ENCODE results near the gene PRPF6. TPM values are rescaled to one million over a fixed set of nuclear protein-coding genes. Genes with fewer than 3 reads are reported as not detected.
A peak's percentile ranks its signal among the peaks of the same experiment; 100 is the strongest.

The PRPF6 gene
- total and polyA plus RNA-seq, 2 donors from 2014 or later: 51.3 to 73.3 TPM

DNA sequence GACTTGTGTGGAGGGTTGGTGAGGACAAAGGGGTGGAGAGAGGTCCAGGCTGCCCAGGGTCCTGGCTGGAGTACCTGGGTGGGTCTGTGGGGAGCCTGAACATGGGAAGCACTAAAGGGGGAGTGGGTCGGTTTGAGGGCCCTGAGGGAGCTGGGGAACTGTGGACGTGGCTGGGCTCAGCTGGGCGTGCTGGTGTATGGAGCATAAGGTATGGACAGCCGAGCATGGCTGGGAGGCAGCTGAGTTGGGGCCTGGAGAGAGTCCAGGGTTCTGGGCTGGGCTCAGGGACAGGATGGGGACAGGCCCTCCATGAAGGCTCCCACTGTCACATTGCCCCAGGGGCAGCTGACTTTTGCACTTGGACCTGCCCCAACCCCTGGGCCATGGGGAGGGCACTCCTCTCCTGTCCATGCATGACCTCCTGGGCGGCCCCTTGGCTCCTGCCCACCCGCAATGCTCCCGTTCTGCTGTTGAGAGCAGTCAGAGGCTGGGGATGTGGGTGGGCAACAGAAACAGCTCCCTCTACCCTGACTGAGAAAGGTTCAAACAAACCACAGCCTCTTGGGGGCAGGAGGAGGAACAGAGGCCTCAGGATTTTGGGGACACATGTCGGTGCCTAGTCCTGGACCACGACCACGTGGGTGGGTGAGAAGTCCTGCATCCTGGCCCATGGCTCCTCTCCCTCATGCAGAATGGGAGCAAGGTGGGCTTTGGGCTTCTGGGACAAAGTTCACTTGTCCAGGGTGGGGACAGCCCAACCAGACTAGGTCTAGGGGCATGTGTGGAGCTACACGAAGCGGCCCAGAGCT is 59.5 kb downstream of the PRPF6 start:
- H3K4me1 ChIP-seq (ENCODE audit: control insufficient read depth in 2 of 3, insufficient read depth in 2 of 3, low read depth in 1 of 3, low read length in 3 of 3): peaks cover 0 to 14% (median 0%) of the 10 kb centered on the region in 3 donors
- FAIRE-seq: no peak
- intact Hi-C loops (cut with DNase I): no loop called here

DNA sequence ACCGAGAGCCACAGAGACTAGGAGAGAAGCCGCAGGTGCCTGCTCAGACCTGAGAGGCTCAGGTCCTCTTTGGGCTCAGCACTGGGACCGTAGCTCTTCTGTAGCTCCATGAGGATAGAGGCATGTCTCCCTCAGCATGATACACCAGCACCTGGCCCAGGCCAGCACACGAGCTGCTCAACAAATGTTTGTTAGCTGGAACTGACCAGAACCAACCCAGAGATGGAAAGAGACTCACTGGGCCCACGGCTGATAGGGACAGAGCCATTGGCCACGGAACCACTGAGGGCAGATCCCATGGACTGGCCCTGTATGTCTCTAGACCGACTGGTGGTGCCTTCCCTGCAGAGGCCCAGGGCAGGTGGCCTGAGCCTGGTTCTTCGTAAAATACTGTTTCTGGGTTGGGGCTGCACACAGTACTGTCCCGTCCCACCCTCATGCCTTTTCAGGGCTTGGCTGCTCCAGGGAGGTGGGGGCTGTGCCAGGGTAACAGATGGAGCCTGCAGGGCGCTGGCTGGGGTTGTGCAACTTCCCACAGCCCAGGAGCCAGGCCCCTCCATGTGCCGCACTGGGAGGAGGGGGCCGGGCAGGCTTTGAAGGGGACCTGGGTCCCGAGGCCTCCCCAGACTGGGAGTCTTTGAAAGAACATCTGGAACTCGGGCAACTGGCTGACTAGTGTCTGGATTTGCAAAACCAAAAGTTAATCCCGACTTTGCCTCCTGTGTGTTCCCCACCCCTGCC is 60.3 kb downstream of the PRPF6 start:
- TF ChIP-seq, protein P1, sequence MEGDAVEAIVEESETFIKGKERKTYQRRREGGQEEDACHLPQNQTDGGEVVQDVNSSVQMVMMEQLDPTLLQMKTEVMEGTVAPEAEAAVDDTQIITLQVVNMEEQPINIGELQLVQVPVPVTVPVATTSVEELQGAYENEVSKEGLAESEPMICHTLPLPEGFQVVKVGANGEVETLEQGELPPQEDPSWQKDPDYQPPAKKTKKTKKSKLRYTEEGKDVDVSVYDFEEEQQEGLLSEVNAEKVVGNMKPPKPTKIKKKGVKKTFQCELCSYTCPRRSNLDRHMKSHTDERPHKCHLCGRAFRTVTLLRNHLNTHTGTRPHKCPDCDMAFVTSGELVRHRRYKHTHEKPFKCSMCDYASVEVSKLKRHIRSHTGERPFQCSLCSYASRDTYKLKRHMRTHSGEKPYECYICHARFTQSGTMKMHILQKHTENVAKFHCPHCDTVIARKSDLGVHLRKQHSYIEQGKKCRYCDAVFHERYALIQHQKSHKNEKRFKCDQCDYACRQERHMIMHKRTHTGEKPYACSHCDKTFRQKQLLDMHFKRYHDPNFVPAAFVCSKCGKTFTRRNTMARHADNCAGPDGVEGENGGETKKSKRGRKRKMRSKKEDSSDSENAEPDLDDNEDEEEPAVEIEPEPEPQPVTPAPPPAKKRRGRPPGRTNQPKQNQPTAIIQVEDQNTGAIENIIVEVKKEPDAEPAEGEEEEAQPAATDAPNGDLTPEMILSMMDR (IDR thresholded peaks at IDR 0.05; ENCODE audit: borderline replicate concordance, extremely low read depth, insufficient read depth): no peak
- peaks cover 0 to 14% (median 0%) of the 10 kb centered on the region in 3 donors for H3K4me1 ChIP-seq (ENCODE audit: control insufficient read depth in 2 of 3, insufficient read depth in 2 of 3, low read depth in 1 of 3, low read length in 3 of 3)
- H3K9ac ChIP-seq (ENCODE audit: low read length in 3 of 3): no peak overlapping the region
- H3K36me3 ChIP-seq (ENCODE audit: control insufficient read depth in 2 of 3, insufficient read depth in 3 of 3, low read length in 3 of 3): no peaks in the 10 kb centered on the region
- intact Hi-C loops (cut with DNase I): no loop called here
- peaks cover 4% of the 10 kb centered on the region for H3K27me3 ChIP-seq (ENCODE audit: control insufficient read depth, insufficient read depth, low read length)
- FAIRE-seq: no peak
- H3K27ac ChIP-seq (ENCODE audit: low read depth in 2 of 2, low read length in 2 of 2): peak overlapping the region in 1 of 2 donors; percentile 16
- DNase-seq: no peak
- no peaks in the 10 kb centered on the region for H3K9me3 ChIP-seq (ENCODE audit: control insufficient read depth in 2 of 3, insufficient read depth in 1 of 3, low read length in 3 of 3)
- H3K4me3 ChIP-seq (ENCODE audit: low read length in 3 of 3): no peak overlapping the region

More for the DNA sequence above, 59.5 kb downstream of the PRPF6 start:
- no peak overlapping the region for H3K9ac ChIP-seq (ENCODE audit: low read length in 3 of 3)
- peak in 1 of 5 donors; percentile 75 for DNase-seq
- no peak overlapping the region for H3K27ac ChIP-seq (ENCODE audit: low read depth in 2 of 2, low read length in 2 of 2)
- H3K27me3 ChIP-seq (ENCODE audit: control insufficient read depth, insufficient read depth, low read length): peaks cover 2% of the 10 kb centered on the region
- TF ChIP-seq, protein P1 (IDR thresholded peaks at IDR 0.05; ENCODE audit: borderline replicate concordance, extremely low read depth, insufficient read depth): no peak
- H3K9me3 ChIP-seq (ENCODE audit: control insufficient read depth in 2 of 3, insufficient read depth in 1 of 3, low read length in 3 of 3): no peaks in the 10 kb centered on the region
- H3K4me3 ChIP-seq (ENCODE audit: low read length in 3 of 3): no peak overlapping the region
- H3K36me3 ChIP-seq (ENCODE audit: control insufficient read depth in 2 of 3, insufficient read depth in 3 of 3, low read length in 3 of 3): no peaks in the 10 kb centered on the region

DNA sequence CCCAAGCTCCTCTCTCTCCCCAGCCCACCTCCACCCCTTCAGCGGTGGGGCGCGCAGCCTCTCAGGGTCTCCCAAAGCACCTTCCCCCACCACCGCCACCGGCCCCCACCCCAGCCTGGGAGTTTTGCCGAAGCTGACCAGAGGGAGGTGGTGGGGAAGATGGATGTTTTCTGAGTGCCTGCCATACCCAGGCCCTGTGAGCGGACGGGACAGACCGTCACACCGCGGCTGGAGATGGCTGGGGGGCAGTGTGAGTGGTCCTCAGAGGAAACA is 60.8 kb downstream of the PRPF6 start:
- H3K9me3 ChIP-seq (ENCODE audit: control insufficient read depth in 2 of 3, insufficient read depth in 1 of 3, low read length in 3 of 3): no peaks in the 10 kb centered on the region
- intact Hi-C loops (cut with DNase I): no loop called here
- no peaks in the 10 kb centered on the region for H3K36me3 ChIP-seq (ENCODE audit: control insufficient read depth in 2 of 3, insufficient read depth in 3 of 3, low read length in 3 of 3)
- H3K4me1 ChIP-seq (ENCODE audit: control insufficient read depth in 2 of 3, insufficient read depth in 2 of 3, low read depth in 1 of 3, low read length in 3 of 3): peaks cover 0 to 14% (median 0%) of the 10 kb centered on the region in 3 donors
- no peak for FAIRE-seq
- no peak overlapping the region for H3K9ac ChIP-seq (ENCODE audit: low read length in 3 of 3)
- TF ChIP-seq, protein P1 (IDR thresholded peaks at IDR 0.05; ENCODE audit: borderline replicate concordance, extremely low read depth, insufficient read depth): no peak
- H3K4me3 ChIP-seq (ENCODE audit: low read length in 3 of 3): no peak overlapping the region
- H3K27me3 ChIP-seq (ENCODE audit: control insufficient read depth, insufficient read depth, low read length): peaks cover 5% of the 10 kb centered on the region
- H3K27ac ChIP-seq (ENCODE audit: low read depth in 2 of 2, low read length in 2 of 2): peak overlapping the region in 1 of 2 donors; percentile 11
- peak in 1 of 5 donors; percentile 49 for DNase-seq
